Activated CD4-positive, alpha-beta T cell treated with anti-CD3 and anti-CD28 coated beads for 24 hours (primary cell): ENCODE results near the gene EXOC5.

Experiments
- DNase-seq, 2 donors: peaks; one replicate each; pipeline ENCODE4 v3.0.0-alpha.2; 2020; ENCODE audit warnings: low read depth in 2 of 2

The EXOC5 gene

DNA sequence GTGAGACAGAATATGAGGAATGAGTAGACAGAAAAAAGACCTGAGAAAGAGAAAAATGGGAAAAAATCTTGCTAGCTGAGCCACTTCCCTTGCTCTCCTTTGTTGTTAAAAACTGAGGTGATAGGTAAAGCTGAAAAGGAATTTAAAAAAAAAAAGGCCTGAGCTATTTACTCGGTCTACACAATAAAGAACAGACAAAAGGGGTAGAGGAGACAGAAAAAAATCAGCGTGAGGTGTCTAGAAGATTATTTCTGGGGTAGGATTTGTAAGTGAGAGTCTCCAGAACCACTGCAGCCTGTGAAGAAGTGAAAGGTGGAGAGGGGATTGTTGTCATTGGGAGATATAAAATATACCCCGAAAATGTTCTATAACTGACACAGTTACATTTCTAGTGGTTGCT lies 98.8 kb downstream of the EXOC5 start:
- no peak for DNase-seq

DNA sequence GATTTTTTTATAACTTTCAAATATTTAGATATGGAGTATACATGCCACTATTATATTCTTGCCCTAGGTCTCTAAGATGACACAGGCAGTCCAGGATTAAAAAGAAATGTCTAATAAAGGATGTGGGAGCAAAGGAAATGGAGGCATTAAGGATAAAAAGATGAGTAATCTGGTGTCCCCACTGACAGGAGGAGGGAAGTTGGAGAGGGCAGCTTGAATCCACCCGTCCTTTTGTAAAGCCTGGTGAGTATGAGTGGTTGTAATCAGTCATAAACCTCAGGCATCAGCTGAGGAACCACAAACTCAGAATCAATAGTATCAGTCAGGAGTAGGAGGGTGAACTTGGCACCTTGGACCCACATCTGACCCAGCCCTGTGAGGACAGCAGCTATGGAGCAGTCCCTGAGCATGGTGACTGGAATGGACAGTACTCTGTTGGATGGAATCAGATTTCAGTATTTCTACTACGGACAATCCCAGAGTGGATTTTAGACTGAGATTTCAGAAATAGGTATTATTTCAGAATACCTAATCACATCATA lies 100.5 kb downstream of the EXOC5 start:
- no peak for DNase-seq

DNA sequence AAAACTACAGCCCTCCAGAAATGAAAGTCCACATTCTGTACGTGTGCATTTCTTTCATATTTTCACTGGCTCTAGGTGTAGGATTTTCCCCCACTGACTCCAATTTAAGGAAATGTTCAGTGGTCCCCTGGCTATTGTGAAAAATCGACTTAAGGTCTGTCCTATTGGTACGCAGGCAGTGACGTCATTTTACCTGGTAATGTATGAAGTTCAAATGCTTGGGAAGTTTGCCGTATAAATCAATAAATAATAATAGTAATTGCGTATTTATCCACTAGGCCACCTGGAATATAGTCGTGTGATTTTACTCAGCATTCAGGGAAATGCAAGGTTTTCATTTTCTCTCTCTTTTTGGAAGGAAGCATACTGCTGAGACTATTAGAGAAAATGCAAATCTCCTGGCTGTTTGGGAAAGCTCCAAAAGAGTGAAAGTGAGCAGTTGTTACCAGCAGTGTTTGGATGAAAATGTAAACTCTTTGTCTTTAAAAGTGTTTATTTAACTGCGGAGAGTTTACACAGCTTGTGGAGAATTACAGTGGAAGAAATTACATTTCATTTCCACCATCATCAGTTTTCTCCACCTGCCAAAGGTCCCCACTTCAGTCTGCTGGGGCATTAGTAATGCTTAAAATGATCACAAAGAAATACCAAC lies 107.0 kb downstream of the EXOC5 start:
- DNase-seq = no peak

DNA sequence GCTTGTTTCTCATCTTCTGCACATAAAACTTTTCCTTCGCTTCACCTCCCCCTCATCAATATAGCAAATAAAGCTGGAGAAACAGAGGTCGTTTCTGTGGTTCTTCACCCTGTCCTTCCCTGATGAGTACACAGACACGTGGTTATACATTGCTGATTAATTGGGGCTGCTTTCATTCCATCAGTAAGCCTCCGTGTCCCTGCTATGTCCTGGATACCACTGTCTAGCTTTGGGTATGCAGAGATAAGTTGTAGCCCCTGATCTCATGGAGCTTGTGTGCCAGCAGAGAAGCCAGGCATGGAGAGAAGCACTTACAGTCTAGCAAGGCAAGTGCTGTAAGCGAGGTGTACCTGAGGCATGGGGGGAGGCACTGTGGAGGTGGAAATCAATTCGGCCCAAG lies 108.4 kb downstream of the EXOC5 start:
- no peak for DNase-seq

DNA sequence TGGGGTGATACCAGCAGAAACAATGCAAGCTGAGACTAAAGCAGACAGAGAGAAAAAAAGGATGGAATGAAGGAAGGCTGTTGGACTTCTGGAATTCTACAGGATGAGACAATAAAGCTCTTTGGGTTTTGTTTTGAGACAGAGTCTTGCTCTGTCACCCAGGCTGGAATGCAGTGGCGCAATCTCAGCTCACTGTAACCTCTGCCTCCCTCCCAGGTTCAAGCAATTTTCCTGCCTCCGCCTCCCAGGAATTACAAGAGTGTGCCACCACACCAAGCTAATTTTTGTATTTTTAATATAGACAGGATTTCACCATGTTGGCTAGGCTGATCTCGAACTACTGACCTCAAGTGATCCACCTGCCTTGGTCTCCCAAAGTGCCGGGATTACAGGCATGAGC lies 115.4 kb downstream of the EXOC5 start:
- no peak for DNase-seq
